DOHH2 (cell line): ENCODE data around the gene ZPLD1.

Experiments
- H3F3A ChIP-seq: fragments of 200-600 bp; sonication (generic), shearing (Covaris generic); 2 replicates; pipeline ENCODE4 v1.6.0; 2016; ENCODE audit warnings: antibody characterized with exemption, mild to moderate bottlenecking; ENCODE audit not compliant: control insufficient read depth, insufficient read depth
- H3K27ac ChIP-seq: fragments of 200-600 bp; sonication (generic); 2 replicates; pipeline ENCODE4 v1.5.1; 2014; ENCODE audit warnings: low read depth, mild to moderate bottlenecking, low read length, moderate library complexity
- H3K27me3 ChIP-seq: fragments of 200-600 bp; sonication (generic); 2 replicates; pipeline ENCODE4 v1.6.1; 2014; ENCODE audit warnings: mild to moderate bottlenecking, low read length, mixed read lengths; ENCODE audit not compliant: control insufficient read depth
- H3K36me3 ChIP-seq: fragments of 200-600 bp; sonication (generic); 2 replicates; pipeline ENCODE4 v1.6.1; 2014; ENCODE audit warnings: mild to moderate bottlenecking, low read length, moderate library complexity, mixed read lengths; ENCODE audit not compliant: control insufficient read depth
- H3K4me1 ChIP-seq: fragments of 200-600 bp; sonication (generic); 2 replicates; pipeline ENCODE4 v1.6.1; 2014; ENCODE audit warnings: mild to moderate bottlenecking, low read length, mixed read lengths; ENCODE audit not compliant: control insufficient read depth
- H3K4me2 ChIP-seq: fragments of 200-600 bp; sonication (generic); 2 replicates; pipeline ENCODE4 v1.6.0; 2014; ENCODE audit warnings: mild to moderate bottlenecking, low read length, moderate library complexity
- H3K4me3 ChIP-seq: fragments of 200-600 bp; sonication (generic); 2 replicates; pipeline ENCODE4 v1.5.1; 2014; ENCODE audit warnings: mild to moderate bottlenecking, low read length, mixed read lengths
- H3K79me2 ChIP-seq: fragments of 200-600 bp; sonication (generic); 2 replicates; pipeline ENCODE4 v1.6.1; 2014; ENCODE audit warnings: mild to moderate bottlenecking, low read length, mixed read lengths; ENCODE audit not compliant: control insufficient read depth
- H3K9me2 ChIP-seq: fragments of 200-600 bp; sonication (generic); replicated peaks from 2 replicates; pipeline ENCODE4 v1.6.1; 2014; ENCODE audit warnings: mild to moderate bottlenecking, low read length, mixed read lengths; ENCODE audit not compliant: control insufficient read depth
- H3K9me3 ChIP-seq: fragments of 200-600 bp; sonication (generic); 2 replicates; pipeline ENCODE4 v1.6.1; 2014; ENCODE audit warnings: antibody characterized with exemption, low read length, mixed read lengths; ENCODE audit not compliant: control insufficient read depth, insufficient read depth
- H4K20me1 ChIP-seq: fragments of 200-600 bp; sonication (generic); 2 replicates; pipeline ENCODE4 v1.6.0; 2014; ENCODE audit warnings: low read depth, mild to moderate bottlenecking, antibody characterized with exemption, low read length, moderate library complexity; ENCODE audit not compliant: control insufficient read depth, insufficient read depth
- CTCF ChIP-seq: fragments of 200-600 bp; sonication (generic); IDR thresholded peaks from one replicate; pipeline ENCODE4 v1.5.1; 2014; ENCODE audit warnings: antibody characterized with exemption, mild to moderate bottlenecking, low read depth, low read length; ENCODE audit not compliant: poor library complexity, severe bottlenecking
- EZH2phosphoT487 ChIP-seq: fragments of 200-600 bp; sonication (generic); IDR thresholded peaks from 2 replicates; pipeline ENCODE4 v1.6.1; 2017; ENCODE audit warnings: borderline replicate concordance, mild to moderate bottlenecking, antibody characterized with exemption, low read length, moderate library complexity, mixed read lengths

The ZPLD1 gene

GRCh38 chr3:102484363-102484762 lies 49.5 kb downstream of the ZPLD1 start:
- H3K27me3 ChIP-seq: no peaks in the 10 kb centered on the region
- no peak overlapping the region for H3K4me3 ChIP-seq
- no peak overlapping the region for H3K4me2 ChIP-seq
- peaks cover 4% of the 10 kb centered on the region; the same call in 1 of the 2 replicates for H3K9me3 ChIP-seq
- no peaks in the 10 kb centered on the region for H3K36me3 ChIP-seq
- no peak for TF ChIP-seq CTCF
- TF ChIP-seq EZH2phosphoT487: no peak
- H3K27ac ChIP-seq: no peak overlapping the region
- H3K9me2 ChIP-seq: no peaks in the 10 kb centered on the region
- H3K79me2 ChIP-seq: no peaks in the 10 kb centered on the region
- no peaks in the 10 kb centered on the region for H3F3A ChIP-seq
- no peaks in the 10 kb centered on the region for H4K20me1 ChIP-seq
- no peaks in the 10 kb centered on the region for H3K4me1 ChIP-seq

GRCh38 chr3:102485701-102486100 lies 50.9 kb downstream of the ZPLD1 start:
- no peaks in the 10 kb centered on the region for H3K36me3 ChIP-seq
- TF ChIP-seq CTCF: no peak
- no peak for TF ChIP-seq EZH2phosphoT487
- H3K9me2 ChIP-seq: no peaks in the 10 kb centered on the region
- no peaks in the 10 kb centered on the region for H3K4me1 ChIP-seq
- no peaks in the 10 kb centered on the region for H4K20me1 ChIP-seq
- H3K27ac ChIP-seq: no peak overlapping the region
- H3K27me3 ChIP-seq: no peaks in the 10 kb centered on the region
- H3F3A ChIP-seq: no peaks in the 10 kb centered on the region
- no peak overlapping the region for H3K4me2 ChIP-seq
- H3K4me3 ChIP-seq: no peak overlapping the region
- peaks cover 4% of the 10 kb centered on the region; the same call in 1 of the 2 replicates for H3K9me3 ChIP-seq
- H3K79me2 ChIP-seq: no peaks in the 10 kb centered on the region

- H3K4me2 ChIP-seq: no peak overlapping the region
Measured at GRCh38 chr3:102488331-102488730, 53.5 kb downstream of the ZPLD1 start.

More at GRCh38 chr3:102488331-102488730, 53.5 kb downstream of the ZPLD1 start:
- H3K4me3 ChIP-seq: no peak overlapping the region
- H3K27ac ChIP-seq: no peak overlapping the region
- H3K79me2 ChIP-seq: no peaks in the 10 kb centered on the region
- H3K9me3 ChIP-seq: peaks cover 4% of the 10 kb centered on the region; the same call in 1 of the 2 replicates
- no peaks in the 10 kb centered on the region for H3K27me3 ChIP-seq
- H3K4me1 ChIP-seq: no peaks in the 10 kb centered on the region
- H4K20me1 ChIP-seq: no peaks in the 10 kb centered on the region
- H3F3A ChIP-seq: no peaks in the 10 kb centered on the region
- H3K36me3 ChIP-seq: no peaks in the 10 kb centered on the region
- TF ChIP-seq CTCF (no peak), EZH2phosphoT487 (no peak)
- H3K9me2 ChIP-seq: no peaks in the 10 kb centered on the region
